HTERT RPE-1 (cell line): ENCODE results near the gene NR4A2.

Experiments
- in situ Hi-C: fragments of 300-500 bp; cut with MboI; formaldehyde crosslinking; loops from 4 replicates; pipeline ENCODE4 v1.14.3; 2020; ENCODE audit warnings: low sequenced_read_pairs

Gene NR4A2

GRCh38 chr2:156340804-156341451 is 8.4 kb upstream of the NR4A2 start:
- in situ Hi-C loops = no loop called here

GRCh38 chr2:156340377-156340776 is 7.9 kb upstream of the NR4A2 start:
- in situ Hi-C loops = no loop called here

- in situ Hi-C loops = no loop called here
Measured at GRCh38 chr2:156339865-156340264, 7.3 kb upstream of the NR4A2 start.

- in situ Hi-C loops = no loop called here
Measured at GRCh38 chr2:156339110-156339847, 6.8 kb upstream of the NR4A2 start.

GRCh38 chr2:156338578-156338977 is 6.1 kb upstream of the NR4A2 start:
- in situ Hi-C loops = no loop called here

GRCh38 chr2:156334496-156335478 is 2.3 kb upstream of the NR4A2 start:
- in situ Hi-C loops = no loop called here

- in situ Hi-C loops = no loop called here
Measured at GRCh38 chr2:156333951-156334495, 1.5 kb upstream of the NR4A2 start.

- in situ Hi-C loops = no loop called here
Measured at GRCh38 chr2:156333274-156333950, 891 bp upstream of the NR4A2 start.

- in situ Hi-C loops = no loop called here
Measured at GRCh38 chr2:156332284-156332533, 312 bp downstream of the NR4A2 start.

- in situ Hi-C loops = no loop called here
Measured at GRCh38 chr2:156331572-156332283, 793 bp downstream of the NR4A2 start.

GRCh38 chr2:156329927-156330726 is 2.4 kb downstream of the NR4A2 start:
- in situ Hi-C loops = no loop called here

GRCh38 chr2:156329031-156329926 is 3.2 kb downstream of the NR4A2 start:
- in situ Hi-C loops = no loop called here

GRCh38 chr2:156327835-156328695 is 4.5 kb downstream of the NR4A2 start:
- in situ Hi-C loops = no loop called here

- in situ Hi-C loops = no loop called here
Measured at GRCh38 chr2:156326526-156327095, 5.9 kb downstream of the NR4A2 start.

- in situ Hi-C loops = no loop called here
Measured at GRCh38 chr2:156325688-156326525, 6.6 kb downstream of the NR4A2 start.

- in situ Hi-C loops = no loop called here
Measured at GRCh38 chr2:156323754-156324153, 8.8 kb downstream of the NR4A2 start.
